Sigmoid colon (tissue), 4 donors: Measurements from ENCODE around the gene TERB2.
"Not testable (repeated sequence)": the region's sequence is repeated elsewhere in the genome, so short reads cannot be mapped to it uniquely, and the experiment has no call there.

Experiments
- CTCF ChIP-seq, 4 experiments: fragments of 450-650 bp in 3 of 4; fragments of 200-600 bp in 1 of 4; IDR thresholded peaks; one replicate each; pipeline ENCODE4 v1.5.1; 2016 to 2019; ENCODE audit warnings: antibody characterized with exemption in 4 of 4, mild to moderate bottlenecking in 3 of 4, moderate library complexity in 2 of 4
- EP300 ChIP-seq, 4 donors: sonication (generic); formaldehyde crosslinking; IDR thresholded peaks; one replicate each; pipeline ENCODE4 v1.6.1; 2017; ENCODE audit warnings: antibody characterized with exemption in 4 of 4
- POLR2A ChIP-seq, 2 donors: fragments of 450-650 bp; IDR thresholded peaks; one replicate each; pipeline ENCODE4 v1.6.1; 2016; ENCODE audit warnings: antibody characterized with exemption in 2 of 2, mild to moderate bottlenecking in 2 of 2, moderate library complexity in 2 of 2
- POLR2AphosphoS5 ChIP-seq, 4 donors: sonication (generic); formaldehyde crosslinking; IDR thresholded peaks; one replicate each; pipeline ENCODE4 v1.6.1; 2017; ENCODE audit warnings: antibody characterized with exemption in 4 of 4

- TF ChIP-seq CTCF, EP300, POLR2A, POLR2AphosphoS5 (IDR thresholded peaks at IDR 0.05): not testable (repeated sequence)
Measured at GRCh38 chr15:45015114-45015513, 58.6 kb downstream of the TERB2 start.
